WERI-Rb-1 (cell line): ENCODE measurements around the gene C15orf39.

Experiments used
- DNase-seq: peaks from one replicate; pipeline ENCODE4 v3.0.0-alpha.2; 2020
- H3K27ac ChIP-seq: fragments of 250-450 bp; sonication (Bioruptor Pico); 2 replicates; pipeline ENCODE4 v1.5.1; 2020; ENCODE audit warnings: mild to moderate bottlenecking, moderate library complexity
- H3K27me3 ChIP-seq: fragments of 250-450 bp; sonication (Bioruptor Pico); 2 replicates; pipeline ENCODE4 v1.5.1; 2021; ENCODE audit warnings: mild to moderate bottlenecking, low read depth, moderate library complexity; ENCODE audit not compliant: insufficient read depth, severe bottlenecking
- H3K36me3 ChIP-seq: fragments of 250-450 bp; sonication (Bioruptor Pico); 2 replicates; pipeline ENCODE4 v1.5.1; 2020; ENCODE audit warnings: mild to moderate bottlenecking, moderate library complexity
- H3K4me3 ChIP-seq: 2 replicates; pipeline ENCODE4 v1.5.1; 2011; ENCODE audit warnings: low read depth, mild to moderate bottlenecking, control low read depth, low read length
- H3K9me3 ChIP-seq: fragments of 250-450 bp; sonication (Bioruptor Pico); 2 replicates; pipeline ENCODE4 v1.5.1; 2021; ENCODE audit warnings: mild to moderate bottlenecking, moderate library complexity; ENCODE audit not compliant: severe bottlenecking
- TF ChIP-seq, protein P1 (sequence below): IDR thresholded peaks from 2 replicates; pipeline ENCODE4 v1.5.1; 2011; ENCODE audit warnings: low read depth, mild to moderate bottlenecking, control low read depth, inconsistent platforms, low read length

Gene C15orf39

GRCh38 chr15:75229191-75230015 lies 27.7 kb downstream of the C15orf39 start:
- no peak for DNase-seq
- Histone ChIP-seq H3K27ac (no peak overlapping the region), H3K4me3 (no peak overlapping the region), H3K36me3 (no peaks in the 10 kb centered on the region), H3K27me3 (no peaks in the 10 kb centered on the region), H3K9me3 (no peaks in the 10 kb centered on the region)
- TF ChIP-seq, protein P1, sequence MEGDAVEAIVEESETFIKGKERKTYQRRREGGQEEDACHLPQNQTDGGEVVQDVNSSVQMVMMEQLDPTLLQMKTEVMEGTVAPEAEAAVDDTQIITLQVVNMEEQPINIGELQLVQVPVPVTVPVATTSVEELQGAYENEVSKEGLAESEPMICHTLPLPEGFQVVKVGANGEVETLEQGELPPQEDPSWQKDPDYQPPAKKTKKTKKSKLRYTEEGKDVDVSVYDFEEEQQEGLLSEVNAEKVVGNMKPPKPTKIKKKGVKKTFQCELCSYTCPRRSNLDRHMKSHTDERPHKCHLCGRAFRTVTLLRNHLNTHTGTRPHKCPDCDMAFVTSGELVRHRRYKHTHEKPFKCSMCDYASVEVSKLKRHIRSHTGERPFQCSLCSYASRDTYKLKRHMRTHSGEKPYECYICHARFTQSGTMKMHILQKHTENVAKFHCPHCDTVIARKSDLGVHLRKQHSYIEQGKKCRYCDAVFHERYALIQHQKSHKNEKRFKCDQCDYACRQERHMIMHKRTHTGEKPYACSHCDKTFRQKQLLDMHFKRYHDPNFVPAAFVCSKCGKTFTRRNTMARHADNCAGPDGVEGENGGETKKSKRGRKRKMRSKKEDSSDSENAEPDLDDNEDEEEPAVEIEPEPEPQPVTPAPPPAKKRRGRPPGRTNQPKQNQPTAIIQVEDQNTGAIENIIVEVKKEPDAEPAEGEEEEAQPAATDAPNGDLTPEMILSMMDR = no peak

DNA sequence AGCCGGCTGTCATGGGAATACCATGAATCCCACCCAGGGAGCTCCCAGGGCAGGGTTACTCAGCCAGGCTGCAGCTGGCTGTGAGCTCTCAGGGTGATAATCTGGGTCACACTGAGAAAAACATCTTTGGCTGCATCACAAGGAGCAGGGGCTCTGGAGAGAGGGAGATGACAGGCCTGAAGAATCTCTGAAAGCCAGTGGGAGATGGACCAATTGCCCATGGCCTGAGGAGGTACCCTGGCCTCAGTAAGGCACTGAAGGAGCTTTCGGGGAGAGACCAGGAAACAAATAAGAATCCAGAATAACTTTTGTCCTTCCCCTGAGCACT lies 28.3 kb downstream of the C15orf39 start:
- Histone ChIP-seq H3K4me3 (no peak overlapping the region), H3K27me3 (no peaks in the 10 kb centered on the region), H3K36me3 (no peaks in the 10 kb centered on the region), H3K9me3 (no peaks in the 10 kb centered on the region), H3K27ac (no peak overlapping the region)
- TF ChIP-seq, protein P1 = no peak
- no peak for DNase-seq

DNA sequence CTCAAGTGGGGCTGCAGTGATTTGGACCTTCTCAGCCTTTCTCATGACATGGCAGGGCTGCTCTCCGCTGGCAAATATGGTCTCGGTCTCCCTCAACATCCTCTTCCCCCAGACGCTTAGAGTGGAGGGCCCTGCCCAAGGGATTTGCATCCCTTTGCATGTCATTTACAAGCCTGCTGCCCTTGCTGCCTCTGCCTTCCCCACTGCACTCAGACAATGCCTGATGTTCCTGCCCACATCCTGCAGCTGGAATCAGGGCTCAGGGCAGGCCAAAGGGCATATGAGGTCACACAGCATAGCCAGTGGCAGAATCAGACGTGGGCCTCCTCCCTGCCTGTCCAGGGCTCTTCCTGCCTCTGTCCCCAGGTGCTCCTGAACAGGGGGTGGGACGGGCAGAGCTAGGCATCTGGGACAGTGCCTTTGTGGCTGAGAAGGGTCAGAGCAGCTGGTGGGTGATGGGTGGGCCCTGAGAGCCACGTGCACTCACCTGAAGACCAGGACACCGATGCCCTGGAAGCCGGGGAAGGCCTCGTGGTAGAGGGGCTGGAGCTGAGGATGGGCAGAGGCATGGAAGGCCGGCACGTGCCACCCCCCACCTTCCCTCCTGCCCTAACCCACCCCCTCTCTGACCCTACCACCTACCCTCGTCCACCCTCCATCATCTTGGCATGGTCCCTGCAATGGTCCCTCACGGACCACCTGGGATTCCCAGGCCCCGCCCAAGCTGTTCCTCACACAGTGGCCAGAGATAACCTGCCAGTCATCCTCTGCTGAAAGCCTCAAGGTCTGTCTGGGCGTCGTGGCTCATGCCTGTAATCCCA lies 29.1 kb downstream of the C15orf39 start:
- Histone ChIP-seq H3K27ac (no peak overlapping the region), H3K9me3 (no peaks in the 10 kb centered on the region), H3K36me3 (no peaks in the 10 kb centered on the region), H3K4me3 (no peak overlapping the region), H3K27me3 (no peaks in the 10 kb centered on the region)
- TF ChIP-seq, protein P1 = no peak
- no peak for DNase-seq

DNA sequence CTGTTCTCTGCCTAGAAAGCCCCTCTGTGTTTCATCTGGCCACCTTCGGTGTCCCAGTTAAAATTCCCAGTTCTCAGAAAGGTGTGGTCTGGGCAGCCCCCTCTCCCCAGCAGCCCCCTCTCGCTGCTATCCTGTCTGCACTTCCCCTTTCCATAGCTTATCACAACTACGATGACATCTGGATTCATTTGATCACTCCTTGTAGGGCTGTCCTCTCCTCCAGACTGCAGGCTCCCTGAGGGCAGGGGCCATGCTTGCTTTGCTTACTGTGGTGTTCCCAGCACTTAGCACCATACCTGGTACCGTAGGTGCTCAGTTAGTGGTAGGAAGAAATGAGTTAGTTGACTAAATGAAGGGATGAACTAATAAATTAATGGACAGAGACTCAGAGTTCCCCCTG lies 30.2 kb downstream of the C15orf39 start:
- Histone ChIP-seq H3K9me3 (no peaks in the 10 kb centered on the region), H3K4me3 (no peak overlapping the region), H3K36me3 (no peaks in the 10 kb centered on the region), H3K27me3 (no peaks in the 10 kb centered on the region), H3K27ac (no peak overlapping the region)
- no peak for DNase-seq
- TF ChIP-seq, protein P1 = no peak

- H3K27ac ChIP-seq = no peak overlapping the region
- H3K9me3 ChIP-seq = no peaks in the 10 kb centered on the region
- H3K36me3 ChIP-seq = no peaks in the 10 kb centered on the region
- TF ChIP-seq, protein P1 = no peak
- DNase-seq = no peak
- no peaks in the 10 kb centered on the region for H3K27me3 ChIP-seq
- H3K4me3 ChIP-seq = no peak overlapping the region
Measured at GRCh38 chr15:75232252-75232813, 30.7 kb downstream of the C15orf39 start.
